NB4 (cell line): ENCODE measurements around the gene DUSP22.
A peak's percentile ranks its signal among the peaks of the same experiment; 100 is the strongest.
"Not testable (repeated sequence)": the region's sequence is repeated elsewhere in the genome, so short reads cannot be mapped to it uniquely, and the experiment has no call there.

Source experiments
- DNase-seq: peaks from one replicate; pipeline ENCODE4 v3.0.0; 2010; ENCODE audit warnings: low read depth
- H3K4me3 ChIP-seq: one replicate; pipeline ENCODE4 v1.5.1; 2011; ENCODE audit warnings: mild to moderate bottlenecking, low read depth, low read length, moderate library complexity
- CTCF ChIP-seq: IDR thresholded peaks from one replicate; pipeline ENCODE4 v1.5.1; 2012; ENCODE audit warnings: low read depth, low read length
- MYC ChIP-seq: IDR thresholded peaks from 2 replicates; pipeline ENCODE4 v1.6.1; 2011; ENCODE audit warnings: low read depth, low read length
- POLR2A ChIP-seq: IDR thresholded peaks from 2 replicates; pipeline ENCODE4 v1.6.1; 2011; ENCODE audit warnings: mild to moderate bottlenecking; ENCODE audit not compliant: insufficient read length; ENCODE audit errors: extremely low read depth
- TF ChIP-seq, protein P1 (sequence below): IDR thresholded peaks from 2 replicates; pipeline ENCODE4 v1.6.1; 2011; ENCODE audit warnings: low read depth, low read length

Gene DUSP22

GRCh38 chr6:369559-370431 lies 77.5 kb downstream of the DUSP22 start:
- H3K4me3 ChIP-seq: no peak overlapping the region
- DNase-seq: no peak
- TF ChIP-seq POLR2A: no peak

- TF ChIP-seq CTCF: no peak
- H3K4me3 ChIP-seq: no peak overlapping the region
- DNase-seq: no peak
Measured at GRCh38 chr6:370555-370954, 78.3 kb downstream of the DUSP22 start.

- not testable (repeated sequence) for H3K4me3 ChIP-seq, DNase-seq
Measured at GRCh38 chr6:371851-372250, 79.6 kb downstream of the DUSP22 start.

- TF ChIP-seq CTCF (no peak), POLR2A (no peak), MYC (no peak)
- TF ChIP-seq, protein P1, sequence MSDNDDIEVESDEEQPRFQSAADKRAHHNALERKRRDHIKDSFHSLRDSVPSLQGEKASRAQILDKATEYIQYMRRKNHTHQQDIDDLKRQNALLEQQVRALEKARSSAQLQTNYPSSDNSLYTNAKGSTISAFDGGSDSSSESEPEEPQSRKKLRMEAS: no peak
- DNase-seq: peak; percentile 65
- no peak overlapping the region for H3K4me3 ChIP-seq
Measured at GRCh38 chr6:372336-372911, 80.1 kb downstream of the DUSP22 start.

DNA sequence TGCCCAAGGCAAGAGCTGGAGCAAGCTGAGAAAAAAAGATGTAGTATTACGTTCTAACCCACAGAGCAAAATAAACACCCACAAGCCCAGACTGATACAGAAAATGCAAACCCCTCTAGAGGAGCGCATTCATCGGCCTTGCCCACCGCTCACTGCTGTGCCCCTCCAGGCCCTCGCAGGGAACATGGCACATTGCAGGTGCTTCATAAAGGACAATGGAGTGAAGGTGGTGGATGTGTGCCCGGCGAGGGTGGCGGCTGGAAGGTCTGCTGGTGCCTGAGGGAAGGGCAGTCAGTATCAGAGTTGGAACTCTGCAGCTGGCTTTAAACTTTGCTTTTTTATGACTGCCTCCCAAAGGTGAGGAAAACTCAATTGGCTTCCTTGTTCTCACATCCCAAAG lies 80.7 kb downstream of the DUSP22 start:
- H3K4me3 ChIP-seq: no peak overlapping the region
- TF ChIP-seq, protein P1: no peak
- TF ChIP-seq POLR2A: no peak
- no peak for TF ChIP-seq CTCF
- no peak for TF ChIP-seq MYC
- no peak for DNase-seq

GRCh38 chr6:373773-374724 lies 81.8 kb downstream of the DUSP22 start:
- no peak overlapping the region for H3K4me3 ChIP-seq
- DNase-seq: no peak
- TF ChIP-seq MYC (no peak), POLR2A (no peak), CTCF (no peak)
- TF ChIP-seq, protein P1: no peak
